Activated T-cell treated with anti-CD3 and anti-CD28 coated beads for 48 hours (primary cell): ENCODE data around the gene RMDN2.

ENCODE experiments used
- DNase-seq: peaks from one replicate; pipeline ENCODE4 v3.0.0-alpha.2; 2020; ENCODE audit warnings: low read depth

RMDN2 gene

DNA sequence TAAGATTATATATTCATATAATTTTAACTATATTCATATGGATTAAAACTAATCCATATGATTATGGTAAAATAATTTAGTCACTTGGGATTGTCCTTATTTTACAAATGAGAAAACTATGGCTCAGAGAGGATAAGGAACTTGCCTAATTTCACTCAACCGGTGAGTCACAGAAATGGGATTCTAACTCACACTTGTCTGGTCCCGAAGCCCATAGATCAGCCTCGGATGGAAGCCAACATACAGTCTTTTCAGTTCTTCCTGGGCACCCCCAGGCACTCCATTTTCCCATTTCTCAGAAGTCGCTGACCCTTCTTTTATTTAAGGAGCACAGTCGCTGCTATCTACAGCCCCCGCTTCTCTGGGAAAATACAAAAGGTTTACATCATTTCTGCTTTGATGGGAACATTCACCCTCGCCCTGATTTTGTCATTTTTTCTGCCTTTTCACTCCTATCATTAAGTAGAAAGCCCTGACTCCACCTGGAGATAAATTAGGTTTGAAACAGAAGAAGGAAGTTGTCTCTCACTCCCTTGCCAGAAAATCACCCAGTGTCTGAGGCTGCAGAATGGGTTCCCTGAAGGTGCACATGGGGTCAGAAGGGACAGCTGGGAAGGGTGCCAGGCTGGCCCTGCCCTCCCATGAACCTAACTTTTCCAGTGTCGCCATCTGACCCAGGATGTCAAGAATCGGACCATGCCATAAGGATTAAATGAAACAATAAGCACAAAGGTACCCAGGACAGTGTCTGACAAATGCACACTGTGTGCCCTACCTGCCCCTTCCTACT is 114.2 kb downstream of the RMDN2 start:
- DNase-seq: no peak

DNA sequence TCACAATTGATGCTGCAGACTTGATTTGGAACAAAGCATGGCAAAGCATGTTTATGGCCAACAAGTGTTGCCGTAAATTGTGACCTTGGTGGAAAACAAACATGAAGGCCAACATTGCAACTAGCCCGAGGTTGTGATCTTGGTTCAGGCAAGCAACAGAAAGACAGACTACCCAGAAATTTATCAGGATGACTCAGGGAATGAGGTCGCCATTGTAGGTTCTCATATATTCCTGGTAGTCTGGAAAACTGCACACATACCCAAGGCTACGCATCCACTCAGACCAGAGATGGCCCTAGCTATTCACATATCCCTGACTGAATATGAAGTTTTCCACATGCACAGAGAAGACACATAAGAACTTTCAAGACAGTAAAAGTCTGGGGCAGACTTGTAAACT is 120.7 kb downstream of the RMDN2 start:
- no peak for DNase-seq

DNA sequence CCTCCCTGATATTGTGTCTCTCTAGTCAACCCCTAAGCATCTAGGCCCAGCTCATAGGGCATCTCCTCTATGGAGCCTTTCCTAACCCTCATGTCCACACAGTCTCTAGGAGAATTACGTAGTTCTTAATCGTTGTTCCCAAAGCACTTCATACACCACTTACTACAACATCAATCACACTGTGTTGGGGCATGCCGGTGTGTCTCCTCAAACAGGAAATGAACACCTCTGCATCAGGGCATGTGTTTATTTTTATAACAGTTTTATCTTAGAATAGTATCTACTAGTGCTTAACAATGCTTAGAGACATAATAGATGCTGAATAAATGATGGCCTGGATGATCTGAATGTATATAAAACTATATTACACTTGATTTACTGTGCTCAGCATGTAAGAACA is 131.1 kb downstream of the RMDN2 start:
- no peak for DNase-seq

GRCh38 chr2:38057651-38058410 is 132.7 kb downstream of the RMDN2 start:
- DNase-seq: no peak

DNA sequence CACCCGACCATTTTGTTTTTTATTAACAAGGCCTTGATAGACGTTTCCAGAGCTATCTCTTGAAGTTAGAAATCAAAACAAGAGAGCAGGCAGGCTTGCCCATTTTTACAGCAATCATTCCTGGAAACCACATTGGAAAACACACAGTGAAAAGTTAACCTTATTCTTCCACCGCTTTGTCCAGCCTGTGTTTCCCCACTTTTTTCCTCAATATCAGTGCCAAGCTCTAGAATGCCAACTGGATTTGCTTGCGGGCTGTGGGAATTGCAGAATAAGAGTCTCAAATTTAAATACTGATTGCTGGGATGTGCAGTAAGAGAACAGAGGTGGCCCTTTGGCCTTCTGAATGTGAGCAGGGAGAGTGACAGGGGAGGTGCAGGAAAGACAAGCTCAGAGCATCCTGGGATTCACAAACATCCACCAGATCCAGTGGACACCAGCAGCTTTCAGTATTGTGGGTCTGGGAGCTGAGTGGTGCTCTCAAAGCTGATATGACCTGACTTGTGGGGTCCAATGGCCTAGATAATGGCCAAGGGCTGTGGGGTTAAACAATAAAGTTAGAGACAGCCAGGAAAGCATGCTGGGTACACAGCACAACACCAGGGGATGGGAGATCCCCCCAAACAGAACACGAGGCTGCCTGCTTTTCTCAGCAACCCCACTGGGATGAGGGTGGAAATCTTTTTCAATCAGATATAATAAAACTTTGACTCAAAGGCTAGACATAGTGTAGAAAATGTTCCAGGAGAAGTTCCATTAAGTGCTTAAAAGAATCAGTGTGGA is 135.3 kb downstream of the RMDN2 start:
- no peak for DNase-seq

DNA sequence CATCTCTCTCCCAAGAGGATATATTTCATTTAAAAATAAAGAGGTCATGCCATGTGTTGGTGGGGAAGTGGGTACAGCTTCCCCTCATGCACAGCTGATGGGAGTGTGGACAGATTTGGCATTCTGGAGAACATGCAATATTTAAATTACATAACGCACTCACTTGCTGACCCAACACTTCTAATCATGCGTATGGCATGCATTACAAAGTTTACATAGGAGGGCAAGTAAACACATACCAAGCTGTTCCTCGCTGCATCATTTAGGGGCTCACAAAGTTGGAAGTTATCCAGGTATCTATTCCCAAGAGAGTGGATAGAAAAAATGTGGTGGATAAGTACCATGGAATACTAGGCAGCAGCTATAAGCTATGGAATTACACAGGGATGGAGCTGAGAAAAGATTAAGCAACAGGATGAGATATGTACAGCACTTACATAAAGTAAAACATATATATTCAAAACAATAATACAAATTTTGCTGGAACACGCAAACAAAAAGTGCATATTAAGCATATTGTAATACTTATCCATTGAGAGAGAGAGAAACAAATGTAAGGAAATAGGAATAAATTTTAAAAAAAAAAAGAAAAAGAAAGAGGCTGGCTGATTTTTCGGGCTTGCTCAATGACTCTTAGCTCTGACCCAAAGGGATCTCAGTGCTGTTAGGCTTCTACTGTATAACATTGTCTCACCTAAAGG is 139.9 kb downstream of the RMDN2 start:
- no peak for DNase-seq

GRCh38 chr2:38065502-38066135 is 140.5 kb downstream of the RMDN2 start:
- no peak for DNase-seq

- DNase-seq: no peak
Measured at GRCh38 chr2:38066421-38067115, 141.5 kb downstream of the RMDN2 start.
